Endometrial microvascular endothelial cells (primary cell): ENCODE measurements around the gene LCK. TPM values are rescaled to one million over a fixed set of nuclear protein-coding genes. Genes with fewer than 3 reads are reported as not detected.
"Not testable (repeated sequence)": the region's sequence is repeated elsewhere in the genome, so short reads cannot be mapped to it uniquely, and the experiment has no call there.

Experiments
- in situ Hi-C: cut with HindIII; loops from 2 replicates; pipeline ENCODE4 v1.10.0; 2017; ENCODE audit warnings: low sequenced_read_pairs, low pct_unique_long_range_greater_than_20kb; ENCODE audit errors: inconsistent ontology term
- total RNA-seq: library from RNA; depleted of rRNA; stranded (reverse); fragments of >200 nt; gene quantifications from one replicate; pipeline ENCODE4 v1.2.3, GENCODE V29; 2015; ENCODE audit errors: inconsistent ontology term

The LCK gene
- total RNA-seq, 1 donor from 2014 or later, result not detected

DNA sequence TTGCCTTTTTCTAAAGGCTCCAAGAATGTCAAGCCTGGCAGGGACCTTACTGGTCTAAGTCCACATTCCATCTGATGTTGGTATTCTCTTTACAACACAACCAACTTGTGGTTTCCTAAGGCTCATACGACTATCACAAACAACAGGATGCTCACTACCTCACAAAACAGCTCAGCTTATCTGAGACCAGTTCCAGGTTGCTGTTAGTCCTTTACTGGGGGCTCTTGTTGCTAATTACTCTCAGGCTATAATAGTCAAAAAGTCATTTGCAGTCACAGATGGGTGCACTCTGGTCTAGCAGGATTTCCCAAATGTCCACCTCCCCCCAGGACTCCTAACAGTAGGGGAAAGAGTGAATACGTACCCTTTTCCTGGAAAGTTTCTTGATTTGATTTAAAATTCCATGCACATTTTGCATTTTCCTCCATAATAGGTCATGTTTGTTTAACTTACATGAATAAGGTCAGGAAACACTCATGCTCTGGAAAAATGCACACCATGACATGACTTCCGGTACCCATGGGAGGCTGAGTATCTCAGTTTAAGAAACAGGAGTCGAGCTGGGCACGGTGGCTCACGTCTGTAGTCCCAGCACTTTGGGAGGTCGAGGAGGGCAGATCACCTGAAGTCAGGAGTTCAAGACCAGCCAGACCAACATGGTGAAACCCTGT, 16.0 kb downstream of the LCK start:
- in situ Hi-C loops, result no loop called here

DNA sequence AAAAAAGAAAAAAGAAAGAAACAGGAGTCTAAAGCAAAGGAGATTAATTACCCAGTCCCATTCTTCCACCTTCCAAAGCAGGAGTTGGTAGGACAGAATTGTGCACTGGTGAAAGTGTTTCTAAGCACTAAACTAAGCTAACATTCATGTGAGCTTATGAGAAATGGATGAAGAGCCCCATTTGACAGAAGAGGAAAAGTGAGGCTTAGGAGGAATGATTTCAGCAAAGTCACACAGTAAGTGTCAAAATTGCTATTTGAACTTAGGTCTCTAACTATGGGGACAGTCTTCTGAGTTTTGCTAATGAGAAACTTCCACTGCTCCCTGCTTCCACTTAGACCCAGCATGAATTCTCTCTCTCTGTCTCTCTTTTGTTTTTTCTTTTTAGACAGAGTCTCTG, 18.7 kb downstream of the LCK start:
- in situ Hi-C loops, result no loop called here

DNA sequence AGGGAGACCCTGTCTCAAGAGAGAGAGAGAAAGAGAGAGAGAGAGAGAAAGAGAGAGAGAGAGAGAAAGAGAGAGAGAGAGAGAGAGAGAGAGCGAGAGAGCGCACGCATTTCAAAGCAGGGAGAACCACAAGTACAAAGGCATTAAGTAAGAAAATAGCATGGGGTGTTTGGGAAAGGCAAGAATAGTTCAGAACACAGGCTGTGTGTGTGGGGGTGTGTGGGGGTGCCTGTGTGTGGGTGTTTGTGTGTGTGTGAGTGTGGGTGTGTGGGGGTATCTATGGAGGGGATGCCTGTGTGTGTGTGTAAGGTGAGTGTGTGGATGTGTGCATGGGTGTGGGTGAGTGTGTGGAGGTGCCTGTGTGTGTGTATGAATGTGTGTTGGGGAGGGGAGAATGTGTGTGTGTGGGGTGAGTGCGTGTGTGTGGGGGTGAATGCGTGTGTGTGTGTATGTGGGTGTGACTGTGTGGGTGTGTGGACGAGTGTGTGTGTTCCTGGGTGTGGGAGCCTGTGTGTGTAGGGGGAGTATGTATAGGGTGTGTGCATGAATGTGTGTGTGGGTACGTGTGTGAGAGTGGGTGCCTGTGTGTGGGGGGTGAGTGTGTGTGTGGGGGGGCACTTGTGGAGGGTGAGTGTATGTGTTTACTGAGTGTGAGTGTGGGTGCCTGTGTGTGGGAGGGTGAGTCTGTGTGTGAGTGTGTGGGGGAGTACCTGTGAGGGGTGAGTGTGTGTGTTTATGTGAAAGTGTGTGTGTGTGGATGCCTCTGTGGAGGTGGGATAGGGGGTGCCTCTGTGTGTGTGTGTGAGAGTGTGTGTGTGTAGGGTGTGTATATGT, 21.7 kb downstream of the LCK start:
- in situ Hi-C loops, result no loop called here

DNA sequence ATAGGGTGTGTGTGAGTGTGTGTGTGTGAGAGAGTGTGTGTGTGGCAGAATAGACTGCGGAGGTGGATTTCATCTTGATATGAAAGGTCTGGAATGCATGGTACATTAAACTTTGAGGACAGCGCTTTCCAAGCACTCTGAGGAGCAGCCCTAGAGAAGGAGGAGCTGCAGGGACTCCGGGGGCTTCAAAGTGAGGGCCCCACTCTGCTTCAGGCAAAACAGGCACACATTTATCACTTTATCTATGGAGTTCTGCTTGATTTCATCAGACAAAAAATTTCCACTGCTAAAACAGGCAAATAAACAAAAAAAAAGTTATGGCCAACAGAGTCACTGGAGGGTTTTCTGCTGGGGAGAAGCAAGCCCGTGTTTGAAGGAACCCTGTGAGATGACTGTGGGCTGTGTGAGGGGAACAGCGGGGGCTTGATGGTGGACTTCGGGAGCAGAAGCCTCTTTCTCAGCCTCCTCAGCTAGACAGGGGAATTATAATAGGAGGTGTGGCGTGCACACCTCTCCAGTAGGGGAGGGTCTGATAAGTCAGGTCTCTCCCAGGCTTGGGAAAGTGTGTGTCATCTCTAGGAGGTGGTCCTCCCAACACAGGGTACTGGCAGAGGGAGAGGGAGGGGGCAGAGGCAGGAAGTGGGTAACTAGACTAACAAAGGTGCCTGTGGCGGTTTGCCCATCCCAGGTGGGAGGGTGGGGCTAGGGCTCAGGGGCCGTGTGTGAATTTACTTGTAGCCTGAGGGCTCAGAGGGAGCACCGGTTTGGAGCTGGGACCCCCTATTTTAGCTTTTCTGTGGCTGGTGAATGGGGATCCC, 22.5 kb downstream of the LCK start:
- in situ Hi-C loops, result no loop called here

DNA sequence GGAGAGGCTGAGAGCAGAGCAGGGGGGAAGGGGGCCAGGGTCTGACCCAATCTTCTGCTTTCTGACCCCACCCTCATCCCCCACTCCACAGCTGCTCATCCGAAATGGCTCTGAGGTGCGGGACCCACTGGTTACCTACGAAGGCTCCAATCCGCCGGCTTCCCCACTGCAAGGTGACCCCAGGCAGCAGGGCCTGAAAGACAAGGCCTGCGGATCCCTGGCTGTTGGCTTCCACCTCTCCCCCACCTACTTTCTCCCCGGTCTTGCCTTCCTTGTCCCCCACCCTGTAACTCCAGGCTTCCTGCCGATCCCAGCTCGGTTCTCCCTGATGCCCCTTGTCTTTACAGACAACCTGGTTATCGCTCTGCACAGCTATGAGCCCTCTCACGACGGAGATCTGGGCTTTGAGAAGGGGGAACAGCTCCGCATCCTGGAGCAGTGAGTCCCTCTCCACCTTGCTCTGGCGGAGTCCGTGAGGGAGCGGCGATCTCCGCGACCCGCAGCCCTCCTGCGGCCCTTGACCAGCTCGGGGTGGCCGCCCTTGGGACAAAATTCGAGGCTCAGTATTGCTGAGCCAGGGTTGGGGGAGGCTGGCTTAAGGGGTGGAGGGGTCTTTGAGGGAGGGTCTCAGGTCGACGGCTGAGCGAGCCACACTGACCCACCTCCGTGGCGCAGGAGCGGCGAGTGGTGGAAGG, 23.7 kb downstream of the LCK start:
- in situ Hi-C loops, result no loop called here

DNA sequence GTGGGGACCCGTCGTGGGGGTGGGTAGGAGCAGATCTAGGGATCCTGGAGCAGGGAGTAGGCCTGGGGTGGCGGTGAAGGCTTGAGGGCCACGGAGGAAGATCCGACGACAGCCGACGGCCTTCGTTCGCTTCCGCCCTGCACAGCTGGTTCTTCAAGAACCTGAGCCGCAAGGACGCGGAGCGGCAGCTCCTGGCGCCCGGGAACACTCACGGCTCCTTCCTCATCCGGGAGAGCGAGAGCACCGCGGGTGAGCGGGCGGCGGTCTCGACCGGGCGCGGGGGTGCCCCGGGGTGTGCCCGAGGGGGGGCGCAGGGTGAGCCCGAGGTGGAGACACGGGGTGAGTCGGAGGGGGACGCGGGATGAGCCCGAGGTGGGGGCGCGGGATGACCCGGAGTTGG, 24.4 kb downstream of the LCK start:
- in situ Hi-C loops, result no loop called here

DNA sequence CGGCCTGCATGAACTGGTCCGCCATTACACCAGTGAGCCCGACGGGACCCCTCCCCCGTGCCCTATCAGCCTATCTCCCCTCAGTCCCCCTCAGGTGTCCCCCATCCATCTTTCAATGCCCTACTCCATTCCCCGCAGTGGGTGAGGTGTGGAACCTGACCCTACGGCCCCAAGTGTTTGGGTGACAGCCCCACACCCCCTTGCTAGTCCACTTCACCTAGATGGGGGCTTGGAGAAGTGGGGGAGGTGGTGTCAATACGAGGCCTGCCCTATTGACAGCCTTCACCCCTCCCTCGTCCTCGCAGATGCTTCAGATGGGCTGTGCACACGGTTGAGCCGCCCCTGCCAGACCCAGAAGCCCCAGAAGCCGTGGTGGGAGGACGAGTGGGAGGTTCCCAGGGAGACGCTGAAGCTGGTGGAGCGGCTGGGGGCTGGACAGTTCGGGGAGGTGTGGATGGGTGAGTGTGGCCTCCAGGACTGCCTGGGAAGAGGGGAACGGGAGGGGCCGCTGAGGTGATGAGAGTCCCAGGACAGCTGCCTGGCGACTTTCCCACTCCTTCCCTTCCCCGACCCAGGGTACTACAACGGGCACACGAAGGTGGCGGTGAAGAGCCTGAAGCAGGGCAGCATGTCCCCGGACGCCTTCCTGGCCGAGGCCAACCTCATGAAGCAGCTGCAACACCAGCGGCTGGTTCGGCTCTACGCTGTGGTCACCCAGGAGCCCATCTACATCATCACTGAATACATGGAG, 25.1 kb downstream of the LCK start:
- in situ Hi-C loops, result no loop called here

DNA sequence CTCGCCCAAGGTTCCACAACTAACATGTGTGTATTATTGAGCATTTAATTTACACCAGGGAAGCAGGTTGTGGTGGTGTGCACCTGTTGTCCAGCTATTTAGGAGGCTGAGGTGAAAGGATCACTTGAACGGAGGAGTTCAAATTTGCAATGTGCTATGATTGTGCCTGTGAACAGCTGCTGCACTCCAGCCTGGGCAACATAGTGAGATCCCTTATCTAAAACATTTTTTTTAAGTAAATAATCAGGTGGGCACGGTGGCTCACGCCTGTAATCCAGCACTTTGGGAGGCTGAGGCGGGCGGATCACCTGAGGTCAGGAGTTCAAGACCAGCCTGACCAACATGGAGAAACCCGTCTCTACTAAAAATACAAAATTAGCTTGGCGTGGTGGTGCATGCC, 33.7 kb downstream of the LCK start:
- in situ Hi-C loops, result not testable (repeated sequence)

DNA sequence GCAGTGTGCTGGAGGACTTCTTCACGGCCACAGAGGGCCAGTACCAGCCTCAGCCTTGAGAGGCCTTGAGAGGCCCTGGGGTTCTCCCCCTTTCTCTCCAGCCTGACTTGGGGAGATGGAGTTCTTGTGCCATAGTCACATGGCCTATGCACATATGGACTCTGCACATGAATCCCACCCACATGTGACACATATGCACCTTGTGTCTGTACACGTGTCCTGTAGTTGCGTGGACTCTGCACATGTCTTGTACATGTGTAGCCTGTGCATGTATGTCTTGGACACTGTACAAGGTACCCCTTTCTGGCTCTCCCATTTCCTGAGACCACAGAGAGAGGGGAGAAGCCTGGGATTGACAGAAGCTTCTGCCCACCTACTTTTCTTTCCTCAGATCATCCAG, 34.6 kb downstream of the LCK start:
- in situ Hi-C loops, result no loop called here

DNA sequence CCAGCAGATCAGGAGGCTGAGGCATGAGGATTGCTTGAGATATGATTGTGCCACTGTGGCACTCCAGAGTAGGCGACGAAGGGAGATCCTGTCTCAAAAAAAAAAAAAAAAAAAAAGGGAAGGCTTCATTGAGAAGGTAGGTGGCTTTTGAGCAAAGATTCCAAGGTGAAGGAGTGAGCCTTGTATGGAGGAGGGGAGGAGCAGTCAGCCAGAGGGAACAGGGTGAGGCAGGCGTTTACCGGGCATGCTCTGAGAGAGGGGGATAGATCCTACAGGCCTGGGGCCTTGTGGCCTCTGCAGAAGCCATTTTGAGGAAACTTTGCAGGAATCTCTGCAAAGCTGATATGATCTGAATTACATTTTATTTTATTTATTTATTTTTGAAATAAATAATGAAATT, 35.7 kb downstream of the LCK start:
- in situ Hi-C loops, result no loop called here

DNA sequence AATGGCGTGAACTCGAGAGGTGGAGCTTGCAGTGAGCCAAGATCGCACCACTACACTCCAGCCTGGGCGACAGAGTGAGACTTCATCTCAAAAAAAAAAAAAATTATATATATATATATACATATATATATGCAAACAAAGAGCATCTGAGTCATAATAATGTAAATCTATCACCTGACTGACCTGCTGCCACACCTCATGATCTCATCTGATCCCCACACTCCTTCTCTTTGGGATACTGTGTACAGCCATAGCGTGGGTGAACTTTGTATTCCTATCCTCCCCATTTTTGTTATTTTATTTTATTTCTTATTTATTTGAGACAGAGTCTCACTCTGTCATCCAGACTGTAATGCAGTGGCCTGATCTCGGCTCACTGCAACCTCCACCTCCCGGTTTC, 38.2 kb downstream of the LCK start:
- in situ Hi-C loops, result no loop called here

DNA sequence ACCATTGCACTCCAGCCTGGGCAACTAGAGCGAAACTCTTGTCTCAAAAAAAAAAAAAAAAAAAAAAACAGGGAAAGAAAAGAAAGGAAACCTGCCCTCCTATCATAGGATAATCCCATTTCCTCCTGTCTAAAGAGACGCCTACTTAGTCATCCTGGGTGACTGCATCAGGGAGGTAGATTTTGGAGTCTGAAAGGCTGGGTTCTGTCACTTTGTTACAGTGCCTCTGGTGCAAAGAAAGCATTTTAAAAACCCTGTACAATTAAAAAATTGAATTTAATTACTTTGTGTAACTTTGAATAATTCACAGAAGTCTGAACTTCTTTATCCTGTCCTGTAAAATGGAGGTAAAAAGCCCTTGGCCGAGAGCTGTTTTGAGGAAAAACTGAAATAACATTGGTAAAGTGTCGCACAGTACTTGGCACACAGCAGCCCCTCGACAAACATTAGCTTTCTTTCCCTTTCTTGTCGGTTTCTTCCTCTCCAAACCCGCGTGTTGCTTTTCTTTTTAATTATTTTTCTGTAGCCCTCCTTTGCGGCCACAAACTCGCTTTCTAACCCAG, 40.2 kb downstream of the LCK start:
- in situ Hi-C loops, result no loop called here

DNA sequence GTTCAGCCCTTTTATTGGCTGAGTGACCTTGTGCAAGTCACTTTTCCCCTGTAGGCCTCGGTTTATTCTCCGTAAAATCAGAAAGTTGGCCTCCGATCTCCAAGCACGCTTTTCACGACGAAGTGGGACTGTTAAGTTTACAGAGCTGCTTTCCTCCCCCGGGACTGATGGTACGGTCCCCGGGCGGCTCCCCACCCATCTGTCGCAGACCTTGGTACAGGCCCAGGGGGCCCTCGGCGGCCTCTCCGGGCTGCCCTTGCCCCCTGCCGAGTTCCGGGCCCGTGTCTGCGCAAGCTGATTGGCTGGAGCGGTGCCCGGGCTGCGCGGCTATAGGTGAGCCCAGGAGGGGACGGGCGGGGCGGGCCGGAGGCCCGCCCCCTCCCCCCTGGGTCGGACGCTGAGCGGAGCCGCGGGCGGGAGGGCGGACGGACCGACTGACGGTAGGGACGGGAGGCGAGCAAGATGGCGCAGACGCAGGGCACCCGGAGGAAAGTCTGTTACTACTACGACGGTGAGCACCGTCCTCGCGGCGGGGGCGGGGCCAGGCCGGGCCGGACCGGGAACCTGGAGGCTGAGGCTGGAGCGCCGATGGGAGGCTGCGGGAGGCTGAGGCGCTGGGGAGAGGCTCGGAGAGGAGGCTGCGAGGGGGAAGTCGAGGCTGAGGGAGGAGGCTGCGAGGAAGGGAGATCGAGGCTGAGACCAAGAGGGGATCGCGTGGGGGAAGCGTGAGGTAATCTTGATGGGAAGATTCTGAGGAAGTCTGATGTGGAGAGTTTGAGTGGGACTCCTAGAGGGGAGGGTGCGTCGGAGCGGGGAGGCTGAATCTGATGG, 40.9 kb downstream of the LCK start, which contains the start of gene HDAC1:
HDAC1 (plus strand) TSS at position 376 of the 831 bp plus-strand sequence; CDS start at position 463, 87 bp downstream.
- in situ Hi-C loops, result no loop called here

DNA sequence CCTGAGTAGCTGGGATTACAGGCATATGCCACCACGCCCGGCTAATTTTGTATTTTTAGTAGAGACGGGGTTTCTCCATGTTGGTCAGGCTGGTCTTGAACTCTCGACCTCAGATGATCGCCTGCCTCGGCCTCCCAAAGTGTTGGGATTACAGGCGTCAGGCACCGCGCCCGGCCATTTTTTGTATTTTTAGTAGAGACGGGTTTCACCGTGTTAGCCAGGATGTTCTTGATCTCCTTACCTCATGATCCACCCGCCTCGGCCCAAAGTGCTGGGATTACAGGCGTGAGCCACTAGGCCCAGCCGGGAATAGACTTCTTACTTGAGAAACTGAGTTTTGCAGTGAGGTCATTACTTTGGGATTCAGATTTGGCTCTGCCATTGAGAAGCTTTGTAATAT, 47.1 kb downstream of the LCK start:
- in situ Hi-C loops, result not testable (repeated sequence)

DNA sequence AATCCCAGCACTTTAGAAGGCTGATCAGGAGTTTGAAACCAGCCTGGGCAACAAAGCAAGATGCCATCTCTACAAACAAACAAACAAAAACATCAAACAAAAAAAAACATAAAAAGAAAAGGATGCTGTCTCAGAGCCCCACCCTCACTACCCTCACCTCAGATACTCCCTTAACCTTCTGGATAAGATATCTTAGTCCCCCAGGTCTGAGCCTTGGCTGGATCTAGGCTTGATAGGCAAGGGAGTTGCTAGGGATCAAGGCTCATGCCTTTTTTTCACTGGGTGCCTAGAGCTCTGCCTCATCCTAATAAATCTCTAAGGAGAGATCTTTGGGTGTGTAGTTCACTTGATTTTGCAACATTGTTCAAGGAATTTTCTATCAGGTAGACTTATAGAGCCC, 48.3 kb downstream of the LCK start:
- in situ Hi-C loops, result no loop called here

DNA sequence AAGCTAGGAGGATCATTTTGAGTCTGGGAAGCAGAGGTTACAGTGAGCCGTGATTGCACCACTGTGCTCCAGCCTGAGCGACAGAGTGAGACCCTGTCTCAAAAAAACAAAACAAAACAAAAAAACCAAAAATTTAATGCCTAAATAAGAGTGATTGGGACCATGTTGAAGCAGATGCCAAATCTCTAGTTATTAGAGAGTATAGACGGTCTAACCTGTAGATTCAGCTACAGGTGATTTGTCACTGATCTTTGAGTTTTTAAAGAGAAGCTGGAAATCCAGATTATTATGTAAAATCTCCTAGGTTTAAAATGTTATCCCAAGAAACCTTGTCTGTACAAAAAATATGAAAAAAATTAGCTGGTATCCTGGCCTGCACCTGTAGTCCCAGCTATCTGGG, 52.3 kb downstream of the LCK start:
- in situ Hi-C loops, result no loop called here

DNA sequence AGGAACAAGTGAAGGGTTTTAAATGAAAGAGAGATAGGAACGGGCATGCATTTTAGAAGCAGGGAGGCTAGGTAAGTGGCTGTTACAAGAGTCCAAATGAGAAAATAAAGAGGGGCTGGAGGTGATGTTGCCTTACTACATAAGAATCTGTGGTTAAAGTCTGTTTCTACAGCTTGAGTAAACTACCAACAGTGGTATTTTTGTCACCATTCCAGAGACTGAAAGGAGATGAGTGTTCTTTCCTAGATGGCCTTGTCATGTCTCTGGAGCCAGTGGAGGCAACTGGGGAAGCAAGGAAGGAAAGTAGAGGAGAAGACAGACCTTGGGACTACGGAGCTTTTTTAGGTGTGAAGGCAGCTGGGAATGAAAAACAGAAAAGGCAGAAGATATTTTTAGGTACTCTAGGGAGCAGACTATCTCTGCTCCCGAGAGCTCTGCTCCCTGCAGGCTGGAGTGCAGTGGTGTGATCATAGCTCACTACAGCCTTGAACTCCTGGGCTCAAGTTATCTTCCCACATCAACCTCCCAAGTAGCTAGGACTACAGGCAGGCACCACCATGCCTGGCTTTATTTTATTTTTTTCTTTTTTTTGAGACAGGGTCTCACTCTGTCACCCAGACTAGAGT, 53.0 kb downstream of the LCK start:
- in situ Hi-C loops, result no loop called here
